ENCODE measurements around the gene FGF11. TPM values are rescaled to one million over a fixed set of nuclear protein-coding genes. Genes with fewer than 3 reads are reported as not detected.
"Not testable (repeated sequence)": the region's sequence is repeated elsewhere in the genome, so short reads cannot be mapped to it uniquely, and the experiment has no call there.

The FGF11 gene
- total and polyA plus RNA-seq, 2 experiments from 2014 or later = 2.7 to 3.8 TPM

DNA sequence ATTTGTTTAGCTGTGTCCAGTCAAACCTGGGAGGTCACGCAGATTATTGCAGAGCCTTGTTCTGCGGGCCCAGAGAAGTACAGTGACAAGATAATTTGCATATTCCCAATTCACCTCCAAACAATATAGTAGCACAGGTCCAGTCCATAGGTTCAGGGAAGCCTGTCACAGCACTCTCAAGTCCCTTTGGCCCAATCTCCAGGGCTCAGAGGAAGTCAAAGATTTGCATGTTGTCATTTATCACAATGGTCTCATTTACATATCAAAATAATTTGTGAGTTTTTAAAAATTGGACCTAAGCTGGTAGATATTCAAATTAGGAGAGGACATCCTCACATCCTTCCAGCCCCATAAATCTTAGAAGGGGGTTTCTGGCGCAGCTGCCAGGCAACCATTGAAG, 28.2 kb downstream of the FGF11 start:
- 94% methylated on average over 3 of the region's 3 CpGs for WGBS (ENCODE audit: low lambda C conversion rate, missing lambda C conversion rate)
- Histone ChIP-seq H2AFZ (no peak overlapping the region), H3K27me3 (no peaks in the 10 kb centered on the region), H3K9me3 (ENCODE audit: low read depth) (no peaks in the 10 kb centered on the region), H3K9me2 (replicated peaks; ENCODE audit: insufficient read depth) (no peaks in the 10 kb centered on the region), H3K4me2 (no peak overlapping the region), H3K4me1 (ENCODE audit: insufficient read depth) (no peaks in the 10 kb centered on the region), H3K79me2 (peaks cover 64% of the 10 kb centered on the region), H3K36me3 (replicated peaks; ENCODE audit: insufficient read depth, low read depth) (no peaks in the 10 kb centered on the region), H3K4me3 (no peak overlapping the region), H3K27ac (no peak overlapping the region), H4K20me1 (ENCODE audit: insufficient read depth, poor library complexity, severe bottlenecking) (peaks cover 51% of the 10 kb centered on the region)
- no peak for DNase-seq (ENCODE audit: low spot score)
- TF ChIP-seq, protein P1, sequence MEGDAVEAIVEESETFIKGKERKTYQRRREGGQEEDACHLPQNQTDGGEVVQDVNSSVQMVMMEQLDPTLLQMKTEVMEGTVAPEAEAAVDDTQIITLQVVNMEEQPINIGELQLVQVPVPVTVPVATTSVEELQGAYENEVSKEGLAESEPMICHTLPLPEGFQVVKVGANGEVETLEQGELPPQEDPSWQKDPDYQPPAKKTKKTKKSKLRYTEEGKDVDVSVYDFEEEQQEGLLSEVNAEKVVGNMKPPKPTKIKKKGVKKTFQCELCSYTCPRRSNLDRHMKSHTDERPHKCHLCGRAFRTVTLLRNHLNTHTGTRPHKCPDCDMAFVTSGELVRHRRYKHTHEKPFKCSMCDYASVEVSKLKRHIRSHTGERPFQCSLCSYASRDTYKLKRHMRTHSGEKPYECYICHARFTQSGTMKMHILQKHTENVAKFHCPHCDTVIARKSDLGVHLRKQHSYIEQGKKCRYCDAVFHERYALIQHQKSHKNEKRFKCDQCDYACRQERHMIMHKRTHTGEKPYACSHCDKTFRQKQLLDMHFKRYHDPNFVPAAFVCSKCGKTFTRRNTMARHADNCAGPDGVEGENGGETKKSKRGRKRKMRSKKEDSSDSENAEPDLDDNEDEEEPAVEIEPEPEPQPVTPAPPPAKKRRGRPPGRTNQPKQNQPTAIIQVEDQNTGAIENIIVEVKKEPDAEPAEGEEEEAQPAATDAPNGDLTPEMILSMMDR (IDR thresholded peaks at IDR 0.05; ENCODE audit: poor library complexity) = no peak
- TF ChIP-seq EZH2phosphoT487 (IDR thresholded peaks at IDR 0.05; ENCODE audit: low read depth, severe bottlenecking, unreplicated experiment) = no peak
- no peak for TF ChIP-seq EZH2 (IDR thresholded peaks at IDR 0.05; ENCODE audit: borderline replicate concordance)

- Histone ChIP-seq H2AFZ (no peak overlapping the region), H3K4me2 (no peak overlapping the region), H3K9me2 (replicated peaks; ENCODE audit: insufficient read depth) (no peaks in the 10 kb centered on the region), H3K4me1 (ENCODE audit: insufficient read depth) (no peaks in the 10 kb centered on the region), H3K4me3 (no peak overlapping the region), H3K27ac (no peak overlapping the region), H3K27me3 (no peaks in the 10 kb centered on the region), H4K20me1 (ENCODE audit: insufficient read depth, poor library complexity, severe bottlenecking) (peaks cover 52% of the 10 kb centered on the region), H3K79me2 (peaks cover 70% of the 10 kb centered on the region), H3K36me3 (replicated peaks; ENCODE audit: insufficient read depth, low read depth) (no peaks in the 10 kb centered on the region), H3K9me3 (ENCODE audit: low read depth) (no peaks in the 10 kb centered on the region)
- TF ChIP-seq, protein P1 (IDR thresholded peaks at IDR 0.05; ENCODE audit: poor library complexity) = no peak
- TF ChIP-seq EZH2 (IDR thresholded peaks at IDR 0.05; ENCODE audit: borderline replicate concordance) = no peak
- TF ChIP-seq EZH2phosphoT487 (IDR thresholded peaks at IDR 0.05; ENCODE audit: low read depth, severe bottlenecking, unreplicated experiment) = no peak
- no peak for DNase-seq (ENCODE audit: low spot score)
- 97% methylated on average over 11 of the region's 11 CpGs for WGBS (ENCODE audit: low lambda C conversion rate, missing lambda C conversion rate)
These were observed 29.0 kb downstream of the FGF11 start for GRCh38 chr17:7468290-7468689.

DNA sequence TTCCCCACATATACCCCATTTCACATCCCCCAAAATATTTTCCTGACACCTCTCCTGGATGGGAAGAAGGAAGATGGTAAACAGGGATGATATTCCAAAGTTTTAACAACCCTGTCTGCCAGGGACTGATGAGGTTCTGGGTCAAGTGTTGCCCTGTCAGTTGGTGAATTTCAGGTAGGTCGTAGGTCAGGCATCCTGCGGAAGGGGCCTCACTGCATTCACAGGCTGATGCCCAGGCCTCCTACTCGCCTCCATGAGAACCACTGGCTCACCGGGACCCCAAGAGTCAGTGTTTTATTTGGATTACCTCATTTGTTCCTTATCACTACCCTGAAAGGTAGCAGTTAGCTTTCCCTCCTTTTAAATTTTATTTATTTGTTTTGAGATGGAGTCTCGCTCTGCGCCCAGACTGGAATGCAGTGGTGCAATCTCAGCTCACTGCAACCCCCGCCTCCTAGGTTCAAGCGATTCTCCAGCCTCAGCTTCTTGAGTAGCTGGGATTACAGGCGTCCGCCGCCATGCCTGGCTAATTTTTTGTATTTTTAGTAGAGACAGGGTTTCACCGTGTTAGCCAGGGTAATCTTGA, 29.6 kb downstream of the FGF11 start:
- H2AFZ ChIP-seq = no peak overlapping the region
- H3K79me2 ChIP-seq = peaks cover 76% of the 10 kb centered on the region

GRCh38 chr17:7469843-7470242, 30.5 kb downstream of the FGF11 start:
- not testable (repeated sequence) for DNase-seq (ENCODE audit: low spot score); H3K4me1 ChIP-seq (ENCODE audit: insufficient read depth); H3K27me3 ChIP-seq; H3K27ac ChIP-seq; H3K9me3 ChIP-seq (ENCODE audit: low read depth); H3K4me2 ChIP-seq; H2AFZ ChIP-seq; H3K4me3 ChIP-seq; H3K9me2 ChIP-seq (replicated peaks; ENCODE audit: insufficient read depth); H3K36me3 ChIP-seq (replicated peaks; ENCODE audit: insufficient read depth, low read depth)
- Histone ChIP-seq H3K79me2 (peaks cover 86% of the 10 kb centered on the region), H4K20me1 (ENCODE audit: insufficient read depth, poor library complexity, severe bottlenecking) (peaks cover 67% of the 10 kb centered on the region)
- 95% methylated on average over 12 of the region's 12 CpGs for WGBS (ENCODE audit: low lambda C conversion rate, missing lambda C conversion rate)

More for the DNA sequence above, 29.6 kb downstream of the FGF11 start:
- no peak overlapping the region for H3K4me2 ChIP-seq
- no peaks in the 10 kb centered on the region for H3K36me3 ChIP-seq (replicated peaks; ENCODE audit: insufficient read depth, low read depth)
- no peak overlapping the region for H3K4me3 ChIP-seq
- WGBS (ENCODE audit: low lambda C conversion rate, missing lambda C conversion rate) = 66% methylated on average over 12 of the region's 12 CpGs
- no peaks in the 10 kb centered on the region for H3K27me3 ChIP-seq
- no peaks in the 10 kb centered on the region for H3K9me2 ChIP-seq (replicated peaks; ENCODE audit: insufficient read depth)
- TF ChIP-seq EZH2phosphoT487 (IDR thresholded peaks at IDR 0.05; ENCODE audit: low read depth, severe bottlenecking, unreplicated experiment) (no peak), EZH2 (IDR thresholded peaks at IDR 0.05; ENCODE audit: borderline replicate concordance) (no peak)
- TF ChIP-seq, protein P1 (IDR thresholded peaks at IDR 0.05; ENCODE audit: poor library complexity) = no peak
- peak overlapping the region; percentile 20 for H3K27ac ChIP-seq
- H3K4me1 ChIP-seq (ENCODE audit: insufficient read depth) = no peaks in the 10 kb centered on the region
- H3K9me3 ChIP-seq (ENCODE audit: low read depth) = no peaks in the 10 kb centered on the region
- no peak for DNase-seq (ENCODE audit: low spot score)
- peaks cover 58% of the 10 kb centered on the region for H4K20me1 ChIP-seq (ENCODE audit: insufficient read depth, poor library complexity, severe bottlenecking)

GRCh38 chr17:7470457-7470973, 31.2 kb downstream of the FGF11 start:
- 92% methylated on average over 8 of the region's 8 CpGs for WGBS (ENCODE audit: low lambda C conversion rate, missing lambda C conversion rate)
- not testable (repeated sequence) for H3K9me2 ChIP-seq (replicated peaks; ENCODE audit: insufficient read depth); DNase-seq (ENCODE audit: low spot score); H3K36me3 ChIP-seq (replicated peaks; ENCODE audit: insufficient read depth, low read depth); H3K4me2 ChIP-seq; H3K27ac ChIP-seq; H3K27me3 ChIP-seq; H2AFZ ChIP-seq; H3K9me3 ChIP-seq (ENCODE audit: low read depth); H3K4me3 ChIP-seq
- Histone ChIP-seq H3K4me1 (ENCODE audit: insufficient read depth) (peaks cover 10% of the 10 kb centered on the region), H3K79me2 (peaks cover 92% of the 10 kb centered on the region), H4K20me1 (ENCODE audit: insufficient read depth, poor library complexity, severe bottlenecking) (peaks cover 73% of the 10 kb centered on the region)
